GM10248 (cell line): Measurements from ENCODE around the gene ARHGEF12.

Experiments used
- CTCF ChIA-PET: fragments of 300-600 bp; sonication (Branson Sonifier 250); formaldehyde crosslinking; extraction: SDS; loops from one replicate; lab custom pipeline; 2021; ENCODE audit warnings: antibody characterized with exemption; lab: Yijun Ruan, JAX
- POLR2A ChIA-PET: fragments of 350-650 bp; sonication (Branson Sonifier 250); formaldehyde crosslinking; extraction: SDS; loops from one replicate; lab custom pipeline; 2020; ENCODE audit warnings: antibody characterized with exemption; lab: Yijun Ruan, JAX
- DNase-seq: peaks from one replicate; pipeline ENCODE4 v3.0.0; 2012; ENCODE audit errors: extremely low spot score
- TF ChIP-seq, protein P1 (sequence below): IDR thresholded peaks from 2 replicates; pipeline ENCODE4 v1.5.1; 2012; ENCODE audit warnings: mild to moderate bottlenecking, low read depth; ENCODE audit errors: extremely low read depth, missing control alignments, control extremely low read depth

ARHGEF12 gene

DNA sequence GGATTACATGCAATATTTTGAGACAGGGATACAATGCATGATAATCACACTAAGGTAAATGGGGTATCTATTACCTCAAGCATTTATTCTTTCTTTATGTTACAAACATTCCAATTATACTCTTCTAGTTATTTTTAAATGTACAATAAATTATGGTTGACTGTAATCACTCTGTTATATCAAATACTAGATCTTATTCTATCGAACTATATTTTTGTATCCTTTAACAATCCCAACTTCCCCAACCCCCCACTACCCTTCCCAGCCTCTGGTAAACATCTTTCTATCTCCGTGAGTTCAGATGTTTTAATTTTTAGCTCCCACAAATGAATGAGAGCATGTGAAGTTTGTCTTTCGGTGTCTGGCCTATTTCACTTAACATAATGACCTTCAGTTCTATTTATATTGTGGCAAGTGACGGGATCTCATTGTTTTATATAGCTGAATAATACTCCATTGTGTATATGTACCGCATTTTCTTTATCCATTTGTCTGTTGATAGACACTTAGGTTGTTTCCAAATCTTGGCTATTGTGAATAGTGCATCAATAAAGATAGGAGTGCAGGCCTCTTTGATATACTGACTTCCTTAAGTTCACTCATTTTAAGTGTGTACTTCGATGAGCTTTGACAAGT lies 40.5 kb downstream of the ARHGEF12 start:
- TF ChIP-seq, protein P1, sequence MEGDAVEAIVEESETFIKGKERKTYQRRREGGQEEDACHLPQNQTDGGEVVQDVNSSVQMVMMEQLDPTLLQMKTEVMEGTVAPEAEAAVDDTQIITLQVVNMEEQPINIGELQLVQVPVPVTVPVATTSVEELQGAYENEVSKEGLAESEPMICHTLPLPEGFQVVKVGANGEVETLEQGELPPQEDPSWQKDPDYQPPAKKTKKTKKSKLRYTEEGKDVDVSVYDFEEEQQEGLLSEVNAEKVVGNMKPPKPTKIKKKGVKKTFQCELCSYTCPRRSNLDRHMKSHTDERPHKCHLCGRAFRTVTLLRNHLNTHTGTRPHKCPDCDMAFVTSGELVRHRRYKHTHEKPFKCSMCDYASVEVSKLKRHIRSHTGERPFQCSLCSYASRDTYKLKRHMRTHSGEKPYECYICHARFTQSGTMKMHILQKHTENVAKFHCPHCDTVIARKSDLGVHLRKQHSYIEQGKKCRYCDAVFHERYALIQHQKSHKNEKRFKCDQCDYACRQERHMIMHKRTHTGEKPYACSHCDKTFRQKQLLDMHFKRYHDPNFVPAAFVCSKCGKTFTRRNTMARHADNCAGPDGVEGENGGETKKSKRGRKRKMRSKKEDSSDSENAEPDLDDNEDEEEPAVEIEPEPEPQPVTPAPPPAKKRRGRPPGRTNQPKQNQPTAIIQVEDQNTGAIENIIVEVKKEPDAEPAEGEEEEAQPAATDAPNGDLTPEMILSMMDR, result no peak
- ChIA-PET CTCF (interaction anchor here (0.6 kb wide), 1 partner anchor 15 kb away, joined by 3 read pairs; no protein-coding TSS in a partner anchor), POLR2A (no interaction called here)
- no peak for DNase-seq

DNA sequence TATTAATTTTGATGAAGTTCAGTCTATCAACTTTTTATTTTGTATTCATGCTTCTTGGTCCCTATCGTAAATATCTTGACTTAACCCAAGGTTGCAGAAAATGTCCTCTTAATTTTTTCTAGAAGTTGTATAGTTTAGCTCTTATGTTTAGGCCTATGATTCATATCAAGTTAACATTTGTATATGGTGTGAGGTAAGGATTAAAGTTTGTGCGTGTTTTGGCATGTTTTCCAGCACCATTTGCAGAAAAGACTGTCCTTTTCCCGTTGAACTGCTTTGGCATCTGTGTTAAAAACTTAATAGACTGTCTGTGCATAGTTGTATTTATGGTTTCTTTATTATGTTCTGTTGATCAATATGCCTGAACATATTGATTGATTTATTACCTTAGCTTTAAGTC lies 42.3 kb downstream of the ARHGEF12 start:
- ChIA-PET POLR2A (no interaction called here), CTCF (no interaction called here)
- DNase-seq, result no peak
- TF ChIP-seq, protein P1, result no peak

DNA sequence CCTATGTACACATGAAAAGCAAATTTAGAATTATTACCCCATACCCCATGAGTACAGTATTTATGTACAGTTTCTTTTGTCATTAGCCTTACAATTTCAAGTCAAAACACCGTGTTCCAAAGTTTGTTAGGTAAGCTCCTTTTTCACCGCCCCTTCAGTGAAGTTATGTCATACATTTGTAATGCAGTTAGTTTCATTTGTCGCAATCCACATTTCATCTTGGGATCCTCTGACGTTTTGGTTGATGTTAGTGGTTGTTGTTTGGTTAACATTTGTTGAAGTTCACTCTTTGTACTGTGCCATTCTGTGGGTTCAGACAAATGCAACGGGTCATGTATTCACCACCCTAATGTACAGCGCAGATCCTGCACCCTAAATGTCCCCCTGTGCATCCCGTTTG lies 45.2 kb downstream of the ARHGEF12 start:
- CTCF ChIA-PET, result interaction anchor here (1.0 to 1.8 kb wide), 3 partner anchors 9 to 11 kb away, joined by 3 to 4 read pairs (median 3); no protein-coding TSS in a partner anchor
- POLR2A ChIA-PET, result no interaction called here
- DNase-seq, result no peak
- TF ChIP-seq, protein P1, result no peak

DNA sequence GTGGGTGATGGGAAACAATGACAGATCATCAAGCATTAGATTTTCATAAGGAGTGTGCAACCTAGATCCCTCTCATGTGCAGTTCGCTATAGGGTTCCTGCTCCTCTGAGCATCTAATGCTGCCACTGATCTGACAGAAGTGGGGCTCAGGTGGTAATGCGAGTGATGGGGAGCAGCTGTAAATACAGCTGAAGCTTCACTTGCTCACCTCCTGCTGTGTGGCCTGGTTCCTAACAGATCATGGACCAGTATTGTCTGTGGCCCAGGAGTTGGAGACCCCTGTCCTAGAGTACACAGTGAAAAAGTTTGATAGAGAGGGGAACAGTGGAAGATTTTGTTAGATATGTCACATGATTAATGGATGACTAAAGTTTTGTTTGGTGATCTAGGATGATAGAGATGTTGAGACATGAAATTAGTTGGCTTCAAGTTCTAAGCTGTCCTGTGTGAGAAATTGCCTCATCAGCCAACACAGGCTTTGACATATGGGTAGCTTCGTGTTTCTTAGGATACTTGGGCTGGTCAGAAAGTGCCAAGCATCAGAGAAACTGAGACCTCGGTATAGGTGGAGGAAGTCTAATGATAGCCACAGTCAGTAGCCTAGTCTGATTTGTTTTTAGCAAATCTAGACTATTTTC lies 47.4 kb downstream of the ARHGEF12 start:
- no peak for DNase-seq
- TF ChIP-seq, protein P1, result no peak
- ChIA-PET POLR2A (no interaction called here), CTCF (interaction anchor here (0.7 kb wide), 1 partner anchor 8 kb away, joined by 3 read pairs; no protein-coding TSS in a partner anchor)

DNA sequence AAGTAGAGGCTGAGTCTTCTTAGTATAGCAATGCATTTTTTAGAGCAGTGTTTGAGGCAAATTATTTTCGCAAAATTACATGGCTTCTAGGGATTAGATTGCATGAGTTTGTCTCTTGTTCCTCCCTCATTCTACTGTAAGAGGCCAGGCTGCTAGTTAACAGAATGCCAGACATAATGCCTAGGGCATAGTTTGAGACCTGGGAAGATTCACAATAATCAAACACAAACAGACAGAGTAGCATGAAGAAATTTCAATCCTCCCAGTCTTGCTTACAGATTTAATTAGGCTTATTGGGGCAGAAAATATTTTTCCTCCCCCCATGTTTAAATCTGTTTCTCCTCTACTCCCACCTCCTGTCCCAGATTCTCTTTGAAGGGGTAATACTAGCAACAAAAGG lies 48.3 kb downstream of the ARHGEF12 start:
- TF ChIP-seq, protein P1, result no peak
- ChIA-PET POLR2A (no interaction called here), CTCF (no interaction called here)

DNA sequence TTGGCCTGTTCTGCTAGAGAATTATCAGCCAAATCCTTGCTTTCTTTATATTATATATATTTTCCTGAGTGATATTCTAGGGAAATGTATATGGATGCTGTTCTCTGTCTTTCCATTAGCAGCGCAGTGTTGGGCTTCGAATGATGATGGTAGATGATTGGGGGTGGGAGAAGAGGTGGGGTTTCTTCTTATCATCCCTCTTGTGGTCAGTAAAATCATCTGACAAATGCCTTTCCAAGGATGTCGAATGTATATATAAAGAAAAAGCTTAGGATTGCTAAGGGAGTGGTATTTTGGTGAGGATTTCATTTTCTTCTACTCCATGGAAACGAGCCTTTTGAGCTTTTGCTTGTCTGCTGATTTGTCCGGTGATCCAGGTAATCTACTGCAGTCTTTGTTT lies 48.9 kb downstream of the ARHGEF12 start:
- TF ChIP-seq, protein P1, result no peak
- CTCF ChIA-PET, result interaction anchor here (0.7 to 2.2 kb wide), 3 partner anchors 21 to 47 kb away, joined by 3 to 6 read pairs (median 3); no protein-coding TSS in a partner anchor
- DNase-seq, result no peak
- POLR2A ChIA-PET, result no interaction called here

More for the DNA sequence above, 48.3 kb downstream of the ARHGEF12 start:
- no peak for DNase-seq
